Fibroblast of mammary gland (primary cell): Measurements from ENCODE around the gene BICD2.

ENCODE experiments used
- DNase-seq: peaks from one replicate; pipeline ENCODE4 v3.0.0-alpha.2; 2010; ENCODE audit warnings: low read depth
- H3K4me3 ChIP-seq: 2 replicates; pipeline ENCODE4 v1.5.1; 2011; ENCODE audit warnings: low read depth, mild to moderate bottlenecking, low read length, moderate library complexity; ENCODE audit not compliant: control insufficient read depth
- TF ChIP-seq, protein P1 (sequence below): conservative IDR thresholded peaks from 2 replicates; pipeline ENCODE4 v1.5.1; 2011; ENCODE audit warnings: low read depth, low read length, inconsistent platforms; ENCODE audit not compliant: control insufficient read depth, insufficient read depth

BICD2 gene

DNA sequence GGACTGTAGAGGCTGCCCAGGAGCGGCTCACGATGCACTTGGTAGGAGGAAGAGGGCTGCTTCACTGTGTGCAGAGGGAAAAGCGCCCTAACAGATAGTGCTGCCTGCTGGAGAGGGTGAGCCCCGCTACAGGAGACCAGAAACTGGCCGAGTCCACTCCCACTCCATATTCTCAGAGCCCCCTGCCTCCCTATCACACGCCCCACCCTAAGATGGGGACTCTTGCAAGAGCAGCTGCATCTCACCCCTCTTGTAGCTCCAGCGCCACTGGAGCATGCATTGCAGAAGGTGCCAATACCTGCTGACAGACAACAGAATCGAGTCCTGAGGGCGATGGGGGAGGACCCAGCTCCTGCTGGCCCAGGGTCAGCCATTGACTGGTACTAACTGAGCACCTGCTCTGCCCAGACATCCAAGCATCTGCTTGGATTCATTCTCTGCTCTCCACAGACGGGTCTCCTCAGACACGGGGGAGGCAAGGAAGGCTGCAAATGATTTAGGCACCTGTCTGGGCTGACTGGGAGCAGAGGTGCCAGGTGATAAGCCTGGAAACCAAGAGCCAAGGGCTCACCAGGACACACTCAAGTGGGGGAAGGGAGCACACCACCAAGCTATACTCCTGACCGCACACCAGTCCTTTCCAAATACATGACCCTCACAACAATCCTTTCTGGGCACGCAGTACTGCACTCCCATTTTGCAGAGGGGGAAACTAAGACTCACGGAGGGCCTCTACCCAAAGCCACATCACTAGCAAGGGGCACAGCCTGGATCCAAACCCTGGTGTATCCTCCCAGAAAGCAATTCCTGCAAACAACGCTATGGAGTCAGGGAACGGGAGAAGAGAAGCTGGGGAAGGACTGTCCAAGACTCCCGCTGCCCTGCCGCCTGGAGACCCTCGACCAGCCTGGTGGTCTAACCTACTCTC lies 1.6 kb downstream of the BICD2 start:
- TF ChIP-seq, protein P1, sequence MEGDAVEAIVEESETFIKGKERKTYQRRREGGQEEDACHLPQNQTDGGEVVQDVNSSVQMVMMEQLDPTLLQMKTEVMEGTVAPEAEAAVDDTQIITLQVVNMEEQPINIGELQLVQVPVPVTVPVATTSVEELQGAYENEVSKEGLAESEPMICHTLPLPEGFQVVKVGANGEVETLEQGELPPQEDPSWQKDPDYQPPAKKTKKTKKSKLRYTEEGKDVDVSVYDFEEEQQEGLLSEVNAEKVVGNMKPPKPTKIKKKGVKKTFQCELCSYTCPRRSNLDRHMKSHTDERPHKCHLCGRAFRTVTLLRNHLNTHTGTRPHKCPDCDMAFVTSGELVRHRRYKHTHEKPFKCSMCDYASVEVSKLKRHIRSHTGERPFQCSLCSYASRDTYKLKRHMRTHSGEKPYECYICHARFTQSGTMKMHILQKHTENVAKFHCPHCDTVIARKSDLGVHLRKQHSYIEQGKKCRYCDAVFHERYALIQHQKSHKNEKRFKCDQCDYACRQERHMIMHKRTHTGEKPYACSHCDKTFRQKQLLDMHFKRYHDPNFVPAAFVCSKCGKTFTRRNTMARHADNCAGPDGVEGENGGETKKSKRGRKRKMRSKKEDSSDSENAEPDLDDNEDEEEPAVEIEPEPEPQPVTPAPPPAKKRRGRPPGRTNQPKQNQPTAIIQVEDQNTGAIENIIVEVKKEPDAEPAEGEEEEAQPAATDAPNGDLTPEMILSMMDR, result no peak
- H3K4me3 ChIP-seq, result peak overlapping the region; percentile 90
- no peak for DNase-seq

DNA sequence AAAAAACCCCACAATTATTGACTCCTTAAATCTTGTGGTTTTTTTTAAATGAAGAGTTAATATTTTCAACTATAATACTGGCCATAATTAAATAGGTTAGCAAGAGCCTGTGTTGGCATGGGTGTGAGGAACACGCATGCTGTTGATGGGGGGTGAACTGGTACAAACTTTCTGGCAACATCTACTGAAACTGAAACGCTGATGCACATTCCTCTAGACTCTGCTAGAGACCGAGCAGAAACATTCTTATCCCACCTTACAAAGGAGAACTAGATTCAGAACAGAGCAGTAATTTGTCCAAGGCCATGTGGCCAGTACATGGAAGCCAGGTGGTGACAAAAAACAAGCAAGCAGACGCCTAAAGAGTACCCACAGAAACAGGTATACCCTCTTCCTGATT lies 2.4 kb downstream of the BICD2 start:
- peak overlapping the region; percentile 90 for H3K4me3 ChIP-seq
- TF ChIP-seq, protein P1, result no peak
- DNase-seq, result no peak

DNA sequence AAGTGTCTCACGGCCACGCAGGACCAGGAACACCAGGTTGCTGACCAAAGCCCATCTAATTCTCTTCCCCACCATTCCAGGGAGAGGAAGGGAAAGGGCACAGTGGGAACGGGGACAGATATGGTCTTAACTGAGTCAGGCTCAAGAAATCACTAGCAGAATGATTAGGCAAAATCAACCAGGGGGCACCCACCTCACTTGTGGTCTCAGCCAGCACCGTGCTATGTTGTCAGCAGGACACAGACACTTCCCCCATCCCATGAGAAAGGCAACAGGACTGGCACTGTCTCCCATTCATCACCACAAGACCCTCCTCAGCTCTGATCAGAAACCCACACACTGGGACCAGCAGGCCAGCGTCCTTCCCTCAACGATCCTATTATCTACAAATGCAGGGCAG lies 2.9 kb downstream of the BICD2 start:
- no peak for DNase-seq

DNA sequence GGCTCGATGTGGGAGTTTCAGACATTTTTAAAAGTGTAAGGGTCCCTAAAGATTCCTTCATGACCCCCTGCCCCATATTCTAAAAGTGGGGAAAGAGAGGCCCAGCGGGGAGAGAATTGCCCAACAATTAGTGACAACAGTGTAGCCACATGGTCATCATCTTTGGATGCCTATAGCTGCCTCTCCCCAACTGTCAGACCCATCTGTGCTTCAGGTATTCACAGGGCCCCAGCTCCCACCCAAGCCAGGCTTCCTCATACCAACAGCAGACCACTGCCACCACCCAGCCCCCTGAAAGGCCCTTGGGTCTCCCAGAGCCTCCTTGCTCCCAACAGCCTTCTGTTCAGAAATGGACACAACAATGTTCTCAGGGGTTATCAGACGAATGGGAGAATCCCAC lies 4.1 kb downstream of the BICD2 start:
- H3K4me3 ChIP-seq, result no peak overlapping the region
- TF ChIP-seq, protein P1, result no peak
- DNase-seq, result no peak

More for the DNA sequence above, 2.9 kb downstream of the BICD2 start:
- H3K4me3 ChIP-seq, result no peak overlapping the region
- TF ChIP-seq, protein P1, result no peak

DNA sequence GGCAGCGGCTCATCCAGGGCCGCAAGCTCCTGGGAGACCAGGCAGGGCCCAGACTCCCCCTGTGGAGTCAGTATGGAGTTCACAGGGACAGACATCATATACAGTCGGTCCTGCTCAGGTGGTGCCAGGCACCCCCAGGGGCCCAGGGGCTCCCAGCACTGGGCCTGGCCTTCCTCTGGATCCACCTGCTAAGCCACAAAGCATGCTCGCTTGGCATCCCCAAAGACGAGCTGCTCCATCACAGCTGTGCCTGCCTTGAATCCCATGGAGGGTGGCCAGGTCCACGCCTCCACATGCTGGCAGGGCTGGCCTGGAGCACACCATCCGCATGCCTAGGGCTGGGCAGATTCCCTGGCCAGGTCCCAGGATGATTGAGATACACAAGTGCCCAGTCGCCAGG lies 4.6 kb downstream of the BICD2 start:
- DNase-seq, result no peak
- no peak overlapping the region for H3K4me3 ChIP-seq
- TF ChIP-seq, protein P1, result no peak

DNA sequence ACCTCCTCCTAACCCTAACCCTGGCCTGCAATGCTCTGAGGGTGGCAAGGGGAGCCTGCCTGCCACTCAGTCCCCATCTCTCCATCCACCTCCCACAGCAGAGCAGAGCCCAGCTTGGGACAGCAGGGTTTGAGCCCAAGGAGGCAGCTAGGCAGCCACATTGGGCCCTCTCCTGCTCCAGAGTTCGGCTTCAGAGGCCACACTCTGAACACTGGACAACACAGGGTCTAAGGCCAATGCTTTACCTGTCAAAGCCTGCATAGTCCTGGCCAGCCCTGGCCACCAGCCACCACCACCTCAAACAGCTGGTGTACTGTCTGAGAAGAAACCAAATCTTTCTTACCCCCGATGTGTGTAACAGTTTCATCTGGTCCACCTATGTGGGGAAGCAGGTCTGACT lies 5.2 kb downstream of the BICD2 start:
- no peak for DNase-seq
- H3K4me3 ChIP-seq, result no peak overlapping the region
- TF ChIP-seq, protein P1, result no peak
